HG02970 (cell line): ENCODE results near the gene AOAH.

Experiments used
- ATAC-seq: cut with Tn5 transposase; IDR thresholded peaks from one replicate; pipeline ENCODE4 v1.9.1; 2021; ENCODE audit warnings: mild to moderate bottlenecking, moderate library complexity, moderate number of reproducible peaks; ENCODE audit not compliant: unreplicated experiment, low FRiP score

Gene AOAH

DNA sequence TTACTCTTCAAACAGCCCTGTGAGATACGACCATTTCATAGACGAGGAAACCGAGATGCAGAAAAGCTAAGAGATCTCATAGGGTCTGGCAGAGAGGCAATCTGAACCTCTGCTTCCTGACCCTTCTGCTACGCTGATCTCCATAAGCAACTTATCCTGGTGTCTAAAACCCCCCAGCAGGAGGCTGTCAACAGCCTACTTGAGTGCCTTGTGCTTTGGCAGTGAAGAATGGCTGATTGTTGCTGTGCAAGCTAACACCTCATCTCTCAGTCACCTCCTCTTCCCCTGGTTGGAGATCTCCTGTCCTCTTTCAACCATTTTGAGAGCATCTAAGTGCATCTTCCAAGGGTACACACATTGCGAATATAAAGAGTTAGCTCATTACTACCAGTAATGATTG is 86.2 kb downstream of the AOAH start:
- no peak for ATAC-seq

DNA sequence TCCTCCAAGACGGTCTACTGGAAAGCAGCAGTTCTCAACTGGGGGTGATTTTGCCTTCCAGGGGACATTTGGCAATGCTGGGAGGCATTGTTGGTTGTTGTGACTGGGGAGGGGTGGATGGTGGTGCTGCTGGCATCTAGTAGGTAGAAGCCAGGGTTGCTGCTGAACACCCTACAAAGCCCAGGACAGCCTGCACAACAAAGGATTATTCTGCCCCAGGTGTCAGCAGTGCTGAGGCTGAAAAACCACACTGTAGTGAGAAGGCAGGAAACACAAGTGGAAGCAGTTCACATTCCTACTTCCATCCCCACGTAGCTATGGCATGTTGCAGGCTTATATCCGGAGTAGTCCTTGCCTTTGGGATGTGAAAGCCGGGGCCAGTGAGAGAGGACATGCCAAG is 86.9 kb downstream of the AOAH start:
- ATAC-seq, result no peak

DNA sequence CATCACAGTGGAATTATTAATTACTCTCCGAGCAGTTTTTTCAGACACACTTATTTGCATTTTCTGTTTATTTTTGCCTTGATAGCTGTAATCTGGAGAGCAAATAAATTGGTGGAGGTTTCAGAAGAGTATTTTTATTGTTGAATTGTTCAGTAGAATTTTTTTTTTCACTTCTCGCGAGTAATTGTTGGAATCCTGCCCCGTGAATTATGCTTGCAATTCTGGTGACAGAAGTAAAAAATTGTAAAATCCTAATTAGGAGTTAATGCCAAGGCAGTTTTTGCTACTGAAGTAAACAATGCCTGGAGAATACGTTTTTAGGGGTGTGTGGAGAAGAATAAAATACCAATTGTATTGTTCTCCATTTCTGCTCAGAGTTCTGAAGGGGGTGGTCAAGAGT is 88.2 kb downstream of the AOAH start:
- no peak for ATAC-seq

DNA sequence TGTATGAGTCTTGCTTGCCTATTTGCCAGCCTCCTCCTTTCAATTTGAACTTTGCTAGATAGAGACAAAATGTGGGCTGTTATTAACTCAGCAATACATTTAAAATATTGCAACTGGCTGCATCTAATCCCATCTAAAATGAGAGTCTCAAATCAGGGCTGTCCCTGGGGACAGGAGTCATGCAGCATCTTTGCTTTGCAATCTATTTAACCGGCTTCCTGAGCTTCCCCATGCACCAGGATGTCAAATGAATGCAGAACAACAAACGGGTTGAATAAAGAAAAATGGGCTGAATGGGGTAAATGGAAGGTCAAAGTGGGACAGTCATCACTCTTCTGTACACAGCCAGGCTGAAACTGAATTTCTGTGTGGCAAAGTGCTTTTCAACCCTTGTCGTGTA is 89.2 kb downstream of the AOAH start:
- no peak for ATAC-seq

DNA sequence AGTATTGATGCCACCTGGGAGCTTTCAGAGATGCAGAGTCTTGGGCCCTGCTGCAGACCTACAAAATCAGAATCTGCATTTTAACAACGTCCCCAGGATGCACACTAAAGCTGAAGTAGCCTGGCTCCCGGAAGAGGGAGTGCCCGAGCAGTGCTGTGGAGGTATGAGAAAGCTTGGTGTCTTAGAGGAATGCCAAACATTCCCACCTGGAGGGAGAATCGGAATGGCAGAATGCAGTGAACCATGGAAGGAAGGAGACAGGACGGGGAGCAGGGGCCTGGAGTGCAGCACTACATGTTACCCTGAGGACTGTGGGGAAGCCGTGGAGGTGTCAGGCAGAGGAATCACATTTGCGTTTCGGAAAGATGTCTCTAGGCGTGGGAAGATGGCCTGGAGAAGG is 90.9 kb downstream of the AOAH start:
- no peak for ATAC-seq

DNA sequence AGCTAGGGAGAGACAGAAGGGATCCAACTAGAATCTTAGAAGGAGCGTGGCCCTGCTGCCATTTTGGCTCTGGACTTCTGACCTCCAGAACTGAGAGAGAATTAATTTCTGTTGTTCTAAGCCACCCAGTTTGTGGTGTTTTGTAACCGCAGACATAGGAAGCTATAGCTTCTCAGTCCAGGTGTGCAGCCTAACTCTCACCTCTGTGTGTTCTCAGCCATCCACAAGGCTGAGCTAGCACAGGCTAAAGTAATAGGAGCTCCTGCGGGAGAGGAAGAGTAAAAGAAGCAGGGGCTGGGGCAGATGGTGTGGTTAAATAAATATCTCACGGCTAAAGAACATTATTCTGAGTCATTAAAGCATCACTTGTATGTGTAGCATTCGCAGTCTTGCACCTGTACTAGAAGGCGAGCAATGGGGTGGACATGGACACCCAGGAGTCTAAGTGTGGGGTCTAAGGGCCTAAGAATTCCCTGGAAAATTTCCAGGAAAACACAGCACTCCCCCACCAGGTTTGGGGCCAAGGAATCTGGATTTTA is 94.1 kb downstream of the AOAH start:
- ATAC-seq, result no peak

DNA sequence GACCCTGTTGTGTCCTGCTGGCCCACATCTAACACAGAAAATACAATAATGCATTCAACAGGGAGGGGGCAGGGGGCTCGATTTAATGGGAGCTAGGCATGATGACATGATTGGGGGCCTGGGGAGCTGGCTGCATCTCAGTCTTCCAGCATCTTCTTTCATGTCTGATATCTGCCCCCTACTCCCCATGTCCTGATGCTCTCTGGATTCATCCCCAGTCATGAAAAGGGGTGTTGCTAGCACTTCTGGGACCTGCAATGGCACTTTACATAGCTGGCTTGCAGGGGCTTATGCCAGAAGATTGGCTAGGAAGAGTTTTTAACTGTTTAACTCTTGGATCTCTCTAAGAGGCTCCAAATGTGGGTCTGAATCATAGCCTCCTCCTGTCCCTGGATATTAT is 94.9 kb downstream of the AOAH start:
- ATAC-seq, result no peak

DNA sequence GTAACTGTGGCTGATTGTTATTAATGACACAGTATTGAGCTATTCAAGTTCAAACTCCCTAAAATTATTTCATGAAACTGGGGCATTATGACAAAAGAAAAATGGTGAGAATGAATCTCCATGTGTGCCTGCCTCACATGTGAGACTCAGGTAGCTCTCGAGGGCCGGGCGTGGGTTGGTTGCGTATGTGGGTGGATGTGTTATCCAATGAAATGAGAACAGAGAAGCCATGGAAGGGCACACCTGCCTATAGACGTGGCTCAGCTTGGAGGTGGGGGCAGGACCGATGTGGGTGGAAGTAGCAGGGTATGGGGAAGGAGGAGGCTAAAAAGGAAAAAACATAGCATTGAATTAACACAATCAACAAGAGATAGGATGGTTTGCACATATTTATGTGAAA is 96.5 kb downstream of the AOAH start:
- ATAC-seq, result no peak

DNA sequence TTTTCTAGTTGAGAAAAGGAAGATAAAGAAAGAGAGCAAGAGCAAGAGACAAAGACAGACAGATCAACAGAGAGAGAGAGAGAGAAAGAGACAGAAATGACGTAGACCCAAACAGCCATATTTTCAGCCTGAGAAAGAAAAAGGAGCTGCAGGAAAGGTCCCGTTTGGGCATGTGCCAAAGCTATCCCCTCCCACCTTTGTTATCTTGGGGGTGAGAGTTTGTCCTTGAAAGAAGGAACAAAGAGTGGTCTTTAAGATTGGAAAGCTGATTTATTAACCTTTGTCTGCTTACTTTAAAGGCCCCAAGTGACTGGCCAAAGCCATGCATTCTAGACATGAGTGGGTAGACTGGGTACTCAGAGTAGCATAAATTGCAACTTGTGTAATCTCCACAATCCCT is 98.2 kb downstream of the AOAH start:
- ATAC-seq, result no peak

DNA sequence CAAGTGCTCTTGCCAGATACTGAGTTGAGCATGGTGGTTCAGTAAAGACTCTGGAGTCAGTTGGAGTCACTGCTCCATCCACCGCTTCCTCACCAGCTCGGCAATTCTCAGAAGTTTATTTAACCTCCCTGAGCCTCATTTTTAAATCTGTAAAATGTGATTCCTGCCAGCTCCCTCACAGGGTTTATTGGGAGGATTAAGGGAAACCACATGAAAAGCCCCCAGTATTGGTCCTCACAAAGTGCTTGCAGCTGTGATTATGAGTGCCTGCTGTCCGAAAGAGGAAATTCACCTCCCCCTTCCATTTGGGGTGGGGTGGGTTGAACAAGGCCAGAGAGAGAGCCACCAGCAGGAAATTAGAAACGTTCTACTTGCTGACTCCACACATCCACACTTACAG is 99.0 kb downstream of the AOAH start:
- no peak for ATAC-seq

DNA sequence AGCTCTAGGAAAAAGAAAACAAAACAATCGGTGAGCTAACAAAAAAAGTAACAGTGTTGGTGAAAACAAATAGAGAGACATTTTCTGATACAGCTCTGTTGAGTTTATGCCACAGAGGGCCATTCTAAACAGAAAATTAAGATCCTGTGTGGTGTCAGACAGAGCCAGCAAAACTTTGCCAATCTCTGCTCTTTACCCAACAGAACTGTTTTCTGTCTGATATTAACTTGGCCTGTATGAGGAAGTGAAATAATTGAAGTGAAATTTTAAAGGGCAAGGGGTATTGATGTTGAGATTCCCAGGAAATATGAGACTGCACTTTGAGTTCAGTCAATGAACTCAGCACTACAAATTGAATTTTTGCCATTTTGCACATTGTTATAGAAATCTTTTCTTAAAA is 101.0 kb downstream of the AOAH start:
- no peak for ATAC-seq

DNA sequence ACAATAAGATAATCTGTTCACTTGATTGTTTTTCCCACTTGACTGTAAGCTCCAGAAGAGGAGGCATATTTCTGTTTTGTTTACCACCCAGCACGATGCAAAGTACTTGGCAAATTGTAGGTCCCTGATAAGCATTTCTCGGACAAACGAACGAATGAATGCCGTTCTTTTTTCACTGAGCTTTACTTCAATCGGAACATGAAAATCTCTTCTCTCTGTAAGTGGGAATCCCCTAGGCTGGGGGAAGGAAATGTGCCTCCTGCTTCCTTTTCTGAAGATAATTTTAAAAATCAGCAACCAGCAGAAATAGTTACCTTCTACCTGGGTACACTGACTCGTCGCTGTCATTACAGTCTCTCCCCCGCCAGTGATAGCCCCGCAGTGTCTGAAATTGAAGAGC is 102.9 kb downstream of the AOAH start:
- ATAC-seq, result no peak

DNA sequence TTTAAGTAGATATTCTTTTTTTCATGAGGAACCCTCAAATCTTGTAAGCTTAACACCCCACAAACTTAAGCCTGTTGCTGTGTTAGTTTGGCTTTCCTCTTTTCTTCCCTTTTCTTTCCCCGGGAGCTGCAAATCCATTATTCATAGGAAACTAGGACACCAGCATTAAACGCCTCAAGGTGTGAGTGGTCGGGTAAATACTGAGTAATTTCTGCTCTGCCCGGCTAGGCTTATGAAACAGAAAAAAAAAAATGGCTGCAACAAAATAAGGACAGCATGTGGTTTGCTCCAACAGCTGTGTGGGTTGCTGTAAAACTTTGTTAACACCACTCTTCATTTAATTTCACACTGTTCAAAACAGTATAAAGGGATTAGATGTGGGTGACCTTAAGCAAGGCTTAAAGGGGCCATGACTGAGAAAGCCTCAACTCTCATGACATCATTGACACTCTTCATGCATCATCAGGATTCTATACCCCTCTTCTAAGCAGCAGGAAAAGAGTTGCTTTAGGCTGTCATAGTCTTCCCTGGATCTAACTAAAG is 104.1 kb downstream of the AOAH start:
- no peak for ATAC-seq

DNA sequence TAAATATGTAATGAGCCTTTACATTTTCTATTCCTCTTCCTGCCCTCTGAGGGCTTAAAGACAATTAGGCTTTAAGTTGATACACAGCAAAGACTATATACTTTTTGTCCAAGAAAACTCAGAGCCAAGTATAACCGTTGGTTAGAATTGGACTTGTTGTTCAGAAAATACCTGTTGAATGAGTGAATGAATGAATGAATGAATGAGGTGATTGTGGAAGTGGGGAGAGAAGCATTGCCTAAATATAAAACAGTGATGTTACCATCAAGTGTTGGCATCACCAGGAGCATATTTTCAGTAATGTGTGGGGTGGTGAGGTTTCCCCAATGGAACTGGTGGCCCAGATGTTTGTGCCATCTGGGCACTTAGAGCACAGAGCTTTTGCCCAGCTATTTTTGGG is 106.9 kb downstream of the AOAH start:
- ATAC-seq, result no peak

DNA sequence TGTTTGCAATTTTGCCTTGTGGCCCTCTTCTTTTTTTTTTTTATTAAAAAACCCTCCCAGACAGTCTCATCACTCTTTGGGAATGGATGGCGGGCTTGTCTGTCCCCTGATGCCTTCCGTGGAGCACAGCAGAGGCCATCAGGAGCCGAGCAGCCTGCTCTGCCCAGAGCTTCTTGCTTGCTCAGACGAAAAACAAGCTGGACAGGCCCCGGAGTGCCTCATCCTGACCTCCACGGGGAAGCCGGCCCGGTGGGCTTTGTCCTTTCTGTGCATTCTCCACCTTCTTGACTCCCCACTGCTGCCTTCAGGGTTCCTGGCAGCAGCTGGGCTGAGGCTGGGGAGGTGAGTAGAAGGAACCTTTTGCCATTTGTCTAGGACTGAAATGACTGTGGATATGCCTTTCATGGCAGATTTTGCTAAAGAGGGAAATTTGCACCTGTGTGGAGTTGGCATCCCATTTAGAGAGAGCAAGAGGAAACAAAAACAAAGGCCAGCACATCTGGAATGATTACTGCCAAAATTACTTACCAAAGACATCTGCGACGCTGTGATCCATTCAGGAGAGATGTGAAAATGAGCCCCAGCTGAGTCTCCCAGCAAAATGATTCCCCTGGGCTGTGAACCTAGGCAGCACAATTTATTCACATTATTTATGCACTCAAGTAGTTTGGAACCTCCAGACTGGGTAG is 108.3 kb downstream of the AOAH start:
- no peak for ATAC-seq

DNA sequence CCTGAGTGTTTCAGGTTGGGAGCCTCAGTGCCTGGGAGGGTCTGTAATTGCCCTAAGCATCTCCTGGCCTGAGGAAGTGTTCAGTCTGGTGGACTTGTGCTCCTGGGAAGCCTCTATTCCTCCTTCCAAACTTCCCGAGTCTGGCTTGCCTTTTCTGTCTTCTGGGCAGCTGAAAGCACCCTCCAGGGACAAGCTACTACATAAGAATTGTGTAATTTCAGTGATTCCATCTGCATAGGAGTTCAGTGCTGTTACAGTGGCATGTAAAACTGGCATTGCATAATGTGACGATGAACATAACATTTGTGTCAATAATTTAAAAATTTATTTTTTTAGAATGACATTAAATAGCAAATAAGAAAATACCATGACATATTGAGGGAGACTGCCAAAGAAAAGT is 109.3 kb downstream of the AOAH start:
- ATAC-seq, result no peak

DNA sequence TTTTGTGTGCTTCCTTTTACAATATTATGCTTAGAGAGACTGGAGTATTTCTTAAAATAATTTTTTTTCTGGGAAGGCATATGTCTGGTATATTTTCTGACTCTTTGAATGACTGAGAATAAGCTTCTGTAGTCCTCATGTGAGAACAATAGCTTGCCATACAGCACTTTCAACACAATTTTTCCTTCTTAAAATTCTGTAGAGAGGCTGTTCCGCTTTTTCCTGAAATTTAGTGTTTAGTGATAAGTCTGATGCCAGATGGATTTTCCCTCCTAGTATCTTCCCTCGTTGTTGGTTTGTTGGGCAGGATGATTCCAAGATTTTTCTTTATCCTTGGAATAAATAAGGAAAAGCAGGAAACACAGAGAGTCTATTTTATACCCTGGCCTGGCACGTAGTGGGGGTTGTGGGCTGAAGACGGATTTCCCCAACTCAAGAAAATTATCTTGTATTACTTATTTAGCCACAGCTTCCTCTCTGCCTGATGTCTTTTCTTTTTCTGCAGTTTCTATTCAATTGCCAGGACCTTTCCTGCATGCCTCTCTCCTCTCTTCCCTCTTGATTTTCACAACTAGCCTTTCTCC is 111.2 kb downstream of the AOAH start:
- ATAC-seq, result no peak

DNA sequence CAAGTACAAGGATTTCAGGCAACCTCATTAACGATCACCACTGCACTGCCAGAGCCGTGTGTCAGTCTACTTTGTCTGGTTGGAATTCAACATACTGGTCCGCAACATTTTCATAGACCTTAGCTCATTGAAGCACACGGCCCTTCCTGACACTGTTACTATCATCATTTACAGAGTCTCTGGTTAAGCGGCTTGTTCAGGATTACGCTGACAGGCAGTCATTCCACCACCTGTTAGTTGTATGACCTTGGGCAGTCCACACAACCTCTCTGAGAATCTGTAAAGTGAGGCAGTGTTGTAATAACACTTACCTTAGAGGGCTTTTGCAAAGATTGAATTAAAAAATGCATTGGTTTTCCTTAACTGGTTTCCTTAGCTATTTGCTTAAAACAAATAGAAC is 112.6 kb downstream of the AOAH start:
- ATAC-seq, result no peak

DNA sequence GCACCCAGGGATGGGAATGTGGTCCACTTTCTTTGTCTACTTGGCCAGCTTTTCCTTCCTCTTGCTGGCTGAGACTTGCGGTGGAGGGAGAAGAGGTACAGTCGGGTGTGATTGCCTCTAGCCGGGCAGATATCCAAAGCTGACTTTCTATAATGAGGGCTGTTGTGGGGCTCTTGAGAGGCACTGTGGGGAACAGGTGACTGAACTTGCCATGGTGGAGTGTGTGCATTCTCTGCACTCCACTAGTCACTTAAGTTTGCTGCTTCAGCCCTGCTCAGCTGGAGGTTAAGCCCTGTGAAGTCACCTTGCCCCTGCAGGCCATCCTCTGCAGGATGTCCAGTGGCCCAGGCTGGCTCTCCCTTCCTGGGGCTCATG is 116.6 kb downstream of the AOAH start:
- no peak for ATAC-seq

DNA sequence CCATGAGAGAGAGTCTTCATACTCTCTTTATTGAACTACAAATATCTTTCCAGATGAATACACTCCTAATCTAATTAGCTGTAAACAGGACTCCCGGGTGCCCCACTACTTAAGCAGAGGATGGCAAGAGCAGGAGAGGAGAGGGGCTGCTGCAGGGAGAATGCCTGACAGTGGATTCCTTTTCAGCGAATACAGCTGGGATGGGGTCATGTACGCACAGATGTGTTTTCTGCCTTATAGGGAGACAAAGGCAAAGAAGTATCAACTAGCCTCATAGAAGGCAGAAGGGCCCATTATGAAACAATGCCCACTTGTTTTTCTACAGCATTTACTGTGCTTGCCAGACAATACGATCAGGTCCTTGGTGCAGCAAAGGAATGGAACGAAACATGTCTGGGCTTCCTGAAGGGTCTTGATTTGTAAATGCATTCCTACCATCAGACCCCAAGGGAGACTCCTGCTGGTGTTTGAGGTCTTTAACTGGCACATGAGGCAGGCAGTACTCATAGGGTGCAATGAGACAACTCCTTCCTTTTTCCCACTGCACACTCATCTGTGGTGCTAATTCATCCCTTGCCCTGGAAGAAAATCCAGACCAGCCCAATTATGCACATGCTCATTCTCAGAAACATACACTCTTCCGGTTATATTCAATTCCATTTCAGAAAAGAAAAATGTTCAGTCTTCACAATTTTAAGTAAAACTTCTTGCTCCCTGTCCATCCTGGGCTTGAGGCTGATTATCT is 117.1 kb downstream of the AOAH start:
- no peak for ATAC-seq

DNA sequence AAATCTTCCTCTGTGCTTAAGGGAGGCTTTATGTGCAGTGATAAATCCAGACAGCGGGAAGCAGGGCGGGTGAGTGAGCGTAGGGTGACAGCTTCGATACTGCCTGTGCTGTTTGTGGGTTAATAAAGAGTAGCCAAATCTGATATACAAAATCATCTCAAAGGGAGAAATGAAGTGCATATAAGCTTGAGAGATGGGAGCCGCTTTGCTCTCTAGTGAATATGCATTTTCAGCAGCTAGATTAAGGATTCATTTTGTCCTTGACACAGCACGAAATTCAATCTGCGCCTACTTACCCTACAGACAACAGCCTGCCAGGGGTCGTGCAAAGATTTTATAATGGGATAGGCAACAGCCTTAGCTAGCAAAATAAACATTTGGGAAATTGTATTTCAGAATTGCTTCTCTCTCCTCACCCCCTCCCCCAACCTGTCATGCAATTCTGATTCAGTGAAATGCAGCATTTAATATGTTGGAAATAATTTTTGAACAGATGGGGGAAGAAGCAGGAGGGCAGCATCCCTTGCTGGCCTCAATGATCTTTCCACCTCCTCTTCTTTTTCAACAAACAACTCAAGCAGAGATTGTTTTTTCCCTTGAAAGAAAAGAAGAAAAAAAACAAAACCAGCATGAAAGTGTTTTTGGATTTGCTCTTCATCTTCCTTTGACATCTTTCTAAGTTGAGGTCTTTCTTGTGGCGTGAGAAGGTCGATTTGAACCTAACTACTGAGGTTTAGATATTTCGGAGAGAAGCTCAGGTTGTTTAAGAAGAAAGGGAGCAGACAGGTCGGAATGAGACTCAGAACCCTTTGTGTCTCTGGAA is 117.9 kb downstream of the AOAH start:
- ATAC-seq, result no peak
